SHP77 treated with DMSO at 0.1 percent for 48 hours (cell line): Measurements from ENCODE around the gene CACNG4.
"Not testable (repeated sequence)": the region's sequence is repeated elsewhere in the genome, so short reads cannot be mapped to it uniquely, and the experiment has no call there.

ENCODE experiments used
- DNase-seq: peaks from one replicate; lab custom pipeline; 2025; lab: John Stamatoyannopoulos, UW

Gene CACNG4

GRCh38 chr17:66964930-66965800 is 658 bp downstream of the CACNG4 start:
- no peak for DNase-seq

- DNase-seq, result no peak
Observed at GRCh38 chr17:66965801-66966262, 1.3 kb downstream of the CACNG4 start.

GRCh38 chr17:66966298-66966697 is 1.8 kb downstream of the CACNG4 start:
- DNase-seq, result no peak

GRCh38 chr17:66966704-66967418 is 2.4 kb downstream of the CACNG4 start:
- no peak for DNase-seq

- DNase-seq, result no peak
Observed at GRCh38 chr17:66967837-66968543, 3.5 kb downstream of the CACNG4 start.

GRCh38 chr17:66968916-66969315 is 4.4 kb downstream of the CACNG4 start:
- no peak for DNase-seq

- no peak for DNase-seq
Observed at GRCh38 chr17:66970140-66970539, 5.6 kb downstream of the CACNG4 start.

- no peak for DNase-seq
Observed at GRCh38 chr17:66970797-66971196, 6.3 kb downstream of the CACNG4 start.

GRCh38 chr17:66971264-66971663 is 6.8 kb downstream of the CACNG4 start:
- DNase-seq, result no peak

GRCh38 chr17:66971730-66972441 is 7.4 kb downstream of the CACNG4 start:
- no peak for DNase-seq

GRCh38 chr17:66972442-66972830 is 7.9 kb downstream of the CACNG4 start:
- not testable (repeated sequence) for DNase-seq

- no peak for DNase-seq
Observed at GRCh38 chr17:66975188-66975587, 10.7 kb downstream of the CACNG4 start.

- DNase-seq, result no peak
Observed at GRCh38 chr17:66975614-66976378, 11.3 kb downstream of the CACNG4 start.

- no peak for DNase-seq
Observed at GRCh38 chr17:66976379-66976663, 11.8 kb downstream of the CACNG4 start.

- no peak for DNase-seq
Observed at GRCh38 chr17:66976781-66977201, 12.3 kb downstream of the CACNG4 start.

GRCh38 chr17:66978514-66979061 is 14.1 kb downstream of the CACNG4 start:
- DNase-seq, result no peak

GRCh38 chr17:66980896-66981295 is 16.4 kb downstream of the CACNG4 start:
- no peak for DNase-seq

GRCh38 chr17:66981983-66982508 is 17.5 kb downstream of the CACNG4 start:
- no peak for DNase-seq

GRCh38 chr17:66983414-66984021 is 19.0 kb downstream of the CACNG4 start:
- no peak for DNase-seq

GRCh38 chr17:66984730-66985129 is 20.2 kb downstream of the CACNG4 start:
- no peak for DNase-seq
